ENCODE measurements around the gene GPN1. TPM values are rescaled to one million over a fixed set of nuclear protein-coding genes. Genes with fewer than 3 reads are reported as not detected.

GPN1 gene
- total RNA-seq, 1 experiment from 2014 or later, result 37.2 TPM

GRCh38 chr2:27638709-27639108 is 9.9 kb downstream of the GPN1 start:
- no TSS peak for BruUV-seq (replicated peaks)
- Histone ChIP-seq H3K36me3 (ENCODE audit: control insufficient read depth, insufficient read depth, low read length) (peaks cover 19% of the 10 kb centered on the region), H3K27me3 (ENCODE audit: control insufficient read depth, insufficient read depth, low read length) (no peaks in the 10 kb centered on the region), H3K4me1 (ENCODE audit: control insufficient read depth, insufficient read depth, low read length) (no peaks in the 10 kb centered on the region), H3K4me3 (ENCODE audit: low read depth in 2 of 2, low read length in 2 of 2) (no peak overlapping the region), H3K27ac (ENCODE audit: low read length) (no peak overlapping the region), H3K9me3 (ENCODE audit: control insufficient read depth, insufficient read depth, low read depth, low read length) (no peaks in the 10 kb centered on the region)
- CTCF ChIA-PET, result no interaction called here
- POLR2A ChIA-PET, result no interaction called here
- ATAC-seq, result no peak
- in situ Hi-C loops (cut with HindIII; ENCODE audit: low pct_unique_long_range_greater_than_20kb, low sequenced_read_pairs), result no loop called here
- DNase-seq (ENCODE audit: low read depth, low spot score), result no peak
- TF ChIP-seq SIN3A (IDR thresholded peaks at IDR 0.05; ENCODE audit: borderline replicate concordance, insufficient read depth, low read depth, low read length), result no peak
- no peak for TF ChIP-seq CTCF (IDR thresholded peaks at IDR 0.05)
- no peak for TF ChIP-seq POLR2AphosphoS5 (IDR thresholded peaks at IDR 0.05; ENCODE audit: low read depth, low read length)
- no peak for TF ChIP-seq TCF7L2 (IDR thresholded peaks at IDR 0.05; ENCODE audit: low read depth, low read length)
- TF ChIP-seq, protein P1, sequence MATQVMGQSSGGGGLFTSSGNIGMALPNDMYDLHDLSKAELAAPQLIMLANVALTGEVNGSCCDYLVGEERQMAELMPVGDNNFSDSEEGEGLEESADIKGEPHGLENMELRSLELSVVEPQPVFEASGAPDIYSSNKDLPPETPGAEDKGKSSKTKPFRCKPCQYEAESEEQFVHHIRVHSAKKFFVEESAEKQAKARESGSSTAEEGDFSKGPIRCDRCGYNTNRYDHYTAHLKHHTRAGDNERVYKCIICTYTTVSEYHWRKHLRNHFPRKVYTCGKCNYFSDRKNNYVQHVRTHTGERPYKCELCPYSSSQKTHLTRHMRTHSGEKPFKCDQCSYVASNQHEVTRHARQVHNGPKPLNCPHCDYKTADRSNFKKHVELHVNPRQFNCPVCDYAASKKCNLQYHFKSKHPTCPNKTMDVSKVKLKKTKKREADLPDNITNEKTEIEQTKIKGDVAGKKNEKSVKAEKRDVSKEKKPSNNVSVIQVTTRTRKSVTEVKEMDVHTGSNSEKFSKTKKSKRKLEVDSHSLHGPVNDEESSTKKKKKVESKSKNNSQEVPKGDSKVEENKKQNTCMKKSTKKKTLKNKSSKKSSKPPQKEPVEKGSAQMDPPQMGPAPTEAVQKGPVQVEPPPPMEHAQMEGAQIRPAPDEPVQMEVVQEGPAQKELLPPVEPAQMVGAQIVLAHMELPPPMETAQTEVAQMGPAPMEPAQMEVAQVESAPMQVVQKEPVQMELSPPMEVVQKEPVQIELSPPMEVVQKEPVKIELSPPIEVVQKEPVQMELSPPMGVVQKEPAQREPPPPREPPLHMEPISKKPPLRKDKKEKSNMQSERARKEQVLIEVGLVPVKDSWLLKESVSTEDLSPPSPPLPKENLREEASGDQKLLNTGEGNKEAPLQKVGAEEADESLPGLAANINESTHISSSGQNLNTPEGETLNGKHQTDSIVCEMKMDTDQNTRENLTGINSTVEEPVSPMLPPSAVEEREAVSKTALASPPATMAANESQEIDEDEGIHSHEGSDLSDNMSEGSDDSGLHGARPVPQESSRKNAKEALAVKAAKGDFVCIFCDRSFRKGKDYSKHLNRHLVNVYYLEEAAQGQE (IDR thresholded peaks at IDR 0.05; ENCODE audit: insufficient read depth in 1 of 2, low read depth in 2 of 2, low read length in 1 of 2), result no peak
- intact Hi-C loops (cut with micrococcal nuclease; ENCODE audit: unreplicated experiment), result no loop called here

DNA sequence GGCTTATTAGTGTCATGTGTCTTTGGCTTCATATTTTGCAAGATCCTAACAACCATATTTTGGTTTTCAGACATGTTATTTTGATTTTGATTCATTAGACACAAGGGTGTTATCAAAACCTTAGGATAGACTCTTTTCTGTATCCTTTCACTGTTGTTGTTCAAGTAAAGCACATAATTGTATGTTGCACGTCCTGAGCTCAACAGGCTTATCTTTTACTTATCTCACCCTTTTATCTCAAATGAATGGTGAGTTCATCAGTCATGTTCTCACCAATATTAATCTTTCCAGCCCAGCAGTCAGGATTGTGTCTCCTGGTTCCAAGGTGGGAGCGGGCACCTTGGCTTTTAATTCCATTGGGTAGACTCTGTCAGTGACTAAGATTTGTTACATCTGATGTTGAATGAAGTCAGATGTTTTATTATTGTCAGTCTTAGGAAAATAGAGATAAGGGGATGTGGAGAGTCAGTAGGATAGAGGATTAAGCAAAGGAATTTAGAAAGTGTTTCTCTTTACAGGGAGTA is 11.9 kb downstream of the GPN1 start:
- Histone ChIP-seq H3K27ac (ENCODE audit: low read length) (no peak overlapping the region), H3K36me3 (ENCODE audit: control insufficient read depth, insufficient read depth, low read length) (peaks cover 16% of the 10 kb centered on the region), H3K27me3 (ENCODE audit: control insufficient read depth, insufficient read depth, low read length) (no peaks in the 10 kb centered on the region), H3K4me1 (ENCODE audit: control insufficient read depth, insufficient read depth, low read length) (no peaks in the 10 kb centered on the region), H3K4me3 (ENCODE audit: low read depth in 2 of 2, low read length in 2 of 2) (no peak overlapping the region), H3K9me3 (ENCODE audit: control insufficient read depth, insufficient read depth, low read depth, low read length) (no peaks in the 10 kb centered on the region)
- ChIA-PET CTCF (no interaction called here), POLR2A (no interaction called here)
- BruUV-seq (replicated peaks), result no TSS peak
- intact Hi-C loops (cut with micrococcal nuclease; ENCODE audit: unreplicated experiment), result no loop called here
- TF ChIP-seq TCF7L2 (IDR thresholded peaks at IDR 0.05; ENCODE audit: low read depth, low read length) (no peak), SIN3A (IDR thresholded peaks at IDR 0.05; ENCODE audit: borderline replicate concordance, insufficient read depth, low read depth, low read length) (no peak), POLR2AphosphoS5 (IDR thresholded peaks at IDR 0.05; ENCODE audit: low read depth, low read length) (no peak)
- TF ChIP-seq, protein P1 (IDR thresholded peaks at IDR 0.05; ENCODE audit: insufficient read depth in 1 of 2, low read depth in 2 of 2, low read length in 1 of 2), result no peak
- ATAC-seq, result no peak
- DNase-seq (ENCODE audit: low read depth, low spot score), result no peak
- in situ Hi-C loops (cut with HindIII; ENCODE audit: low pct_unique_long_range_greater_than_20kb, low sequenced_read_pairs), result no loop called here
